ENCODE results near the gene SPTSSA. TPM values are rescaled to one million over a fixed set of nuclear protein-coding genes. Genes with fewer than 3 reads are reported as not detected.
A peak's percentile ranks its signal among the peaks of the same experiment; 100 is the strongest.

SPTSSA gene
- total RNA-seq, 4 donors from 2014 or later = 4.8 to 45.7 (median 28.4) TPM

GRCh38 chr14:34466691-34467090, 4.7 kb upstream of the SPTSSA start:
- Histone ChIP-seq H3K27ac (no peak overlapping the region), H3K4me3 (no peak overlapping the region), H3K36me3 (no peaks in the 10 kb centered on the region), H3K27me3 (no peaks in the 10 kb centered on the region), H3K9me3 (no peaks in the 10 kb centered on the region), H3K4me1 (peaks cover 4 to 21% (median 7%) of the 10 kb centered on the region in 4 donors)
- intact Hi-C loops (cut with DNase I; ENCODE audit: low total_unique reads) = no loop called here
- no peak for DNase-seq
- WGBS, 2 donors (ENCODE audit: low coverage in 1 of 2) = 100% methylated on average over 1 to 2 of the region's 2 CpGs
- TF ChIP-seq EP300 (IDR thresholded peaks at IDR 0.05; ENCODE audit: low read depth) = no peak
- no peak for TF ChIP-seq CTCF (IDR thresholded peaks at IDR 0.05)
- TF ChIP-seq POLR2A (IDR thresholded peaks at IDR 0.05) = no peak
- no peak for TF ChIP-seq POLR2AphosphoS5 (IDR thresholded peaks at IDR 0.05)
- in situ Hi-C loops (cut with MboI; ENCODE audit: low pct_ligation_motif_present in 1 of 4, low pct_unique_long_range_greater_than_20kb in 1 of 4, low sequenced_read_pairs in 3 of 4) = no loop called here

GRCh38 chr14:34465069-34465859, 3.2 kb upstream of the SPTSSA start:
- H3K9me3 ChIP-seq = no peaks in the 10 kb centered on the region
- intact Hi-C loops (cut with DNase I; ENCODE audit: low total_unique reads) (no loop called here), in situ Hi-C loops (cut with MboI; ENCODE audit: low pct_ligation_motif_present in 1 of 4, low pct_unique_long_range_greater_than_20kb in 1 of 4, low sequenced_read_pairs in 3 of 4) (no loop called here)
- TF ChIP-seq POLR2AphosphoS5 (IDR thresholded peaks at IDR 0.05) = no peak
- TF ChIP-seq CTCF (IDR thresholded peaks at IDR 0.05) = peak in 2 of 5 experiments; percentile 21 to 25
- peaks cover 4 to 31% (median 12%) of the 10 kb centered on the region in 4 donors for H3K4me1 ChIP-seq
- H3K4me3 ChIP-seq = no peak overlapping the region
- no peaks in the 10 kb centered on the region for H3K36me3 ChIP-seq
- no peak for DNase-seq
- WGBS, 2 donors (ENCODE audit: low coverage in 1 of 2) = 31 to 44% methylated on average over 2 of the region's 2 CpGs
- H3K27ac ChIP-seq = peak overlapping the region; percentile 13 to 53 (median 44)
- no peaks in the 10 kb centered on the region for H3K27me3 ChIP-seq

- 70 to 75% methylated on average over 1 of the region's 1 CpG for WGBS, 2 donors (ENCODE audit: low coverage in 1 of 2)
- Histone ChIP-seq H3K27ac (peak overlapping the region in 1 of 4 donors; percentile 98), H3K9me3 (no peaks in the 10 kb centered on the region), H3K4me1 (peaks cover 4 to 41% (median 19%) of the 10 kb centered on the region in 4 donors), H3K36me3 (no peaks in the 10 kb centered on the region), H3K27me3 (no peaks in the 10 kb centered on the region), H3K4me3 (no peak overlapping the region)
- no peak for TF ChIP-seq EP300 (IDR thresholded peaks at IDR 0.05; ENCODE audit: low read depth)
- intact Hi-C loops (cut with DNase I; ENCODE audit: low total_unique reads) (no loop called here), in situ Hi-C loops (cut with MboI; ENCODE audit: low pct_ligation_motif_present in 1 of 4, low pct_unique_long_range_greater_than_20kb in 1 of 4, low sequenced_read_pairs in 3 of 4) (no loop called here)
- DNase-seq = no peak
Measured at GRCh38 chr14:34463598-34463961, 1.5 kb upstream of the SPTSSA start.

- H3K27ac ChIP-seq = peak overlapping the region; percentile 91 to 98 (median 98)
- intact Hi-C loops (cut with DNase I; ENCODE audit: low total_unique reads) (no loop called here), in situ Hi-C loops (cut with MboI; ENCODE audit: low pct_ligation_motif_present in 1 of 4, low pct_unique_long_range_greater_than_20kb in 1 of 4, low sequenced_read_pairs in 3 of 4) (no loop called here)
- peak overlapping the region; percentile 66 to 96 (median 82) for H3K4me3 ChIP-seq
- peaks cover 4 to 37% (median 19%) of the 10 kb centered on the region in 4 donors for H3K4me1 ChIP-seq
- H3K27me3 ChIP-seq = no peaks in the 10 kb centered on the region
- H3K36me3 ChIP-seq = peaks cover 0 to 4% (median under 1%) of the 10 kb centered on the region in 4 donors
- peak; percentile 65 for DNase-seq
- 0% methylated on average over 4 to 18 of the region's 45 CpGs for WGBS, 2 donors (ENCODE audit: low coverage in 1 of 2)
- TF ChIP-seq CTCF (IDR thresholded peaks at IDR 0.05) = no peak
- no peak for TF ChIP-seq POLR2AphosphoS5 (IDR thresholded peaks at IDR 0.05)
- no peak for TF ChIP-seq EP300 (IDR thresholded peaks at IDR 0.05; ENCODE audit: low read depth)
- no peak for TF ChIP-seq POLR2A (IDR thresholded peaks at IDR 0.05)
- no peaks in the 10 kb centered on the region for H3K9me3 ChIP-seq
Measured at GRCh38 chr14:34461334-34462131, 507 bp downstream of the SPTSSA start.
